ENCODE measurements around the gene MYO5A.
A peak's percentile ranks its signal among the peaks of the same experiment; 100 is the strongest.
"Not testable (repeated sequence)": the region's sequence is repeated elsewhere in the genome, so short reads cannot be mapped to it uniquely, and the experiment has no call there.

The MYO5A gene

DNA sequence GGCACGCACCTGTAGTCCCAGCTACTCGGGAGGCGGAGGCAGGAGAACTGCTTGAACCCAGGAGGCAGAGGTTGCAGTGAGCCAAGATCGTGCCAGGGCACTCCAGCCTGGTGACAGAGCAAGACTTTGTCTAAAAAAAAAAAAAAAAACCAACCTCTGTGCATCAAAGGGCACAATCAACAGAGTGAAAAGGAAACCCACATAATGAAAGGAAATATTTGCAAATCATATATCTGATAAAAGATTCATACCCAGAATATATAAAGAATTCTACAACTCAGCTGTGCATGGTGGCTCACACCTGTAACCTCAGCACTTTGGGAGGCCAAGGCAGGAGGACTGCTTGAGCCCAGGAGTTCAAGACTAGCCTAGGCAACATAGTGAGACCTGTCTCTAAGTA is 39.2 kb downstream of the MYO5A start:
- H3K27me3 Mint-ChIP-seq; DNase-seq; H3K36me3 Mint-ChIP-seq (ENCODE audit: insufficient read depth); H3K9me3 Mint-ChIP-seq: not testable (repeated sequence)
- Mint-ChIP-seq H3K4me1 (ENCODE audit: low read depth in 2 of 2) (peaks cover 40 to 56% of the 10 kb centered on the region in 2 donors), H3K27ac (peak overlapping the region; percentile 62 to 88), H3K4me3 (peak overlapping the region in 1 of 2 donors; percentile 70)
- ATAC-seq (replicated peaks) = peak; percentile 26

GRCh38 chr15:52488830-52489229 is 39.9 kb downstream of the MYO5A start:
- no peak for ATAC-seq (replicated peaks)
- peaks cover 3% of the 10 kb centered on the region for H3K36me3 Mint-ChIP-seq (ENCODE audit: insufficient read depth)
- no peak for DNase-seq
- peak overlapping the region; percentile 62 to 88 for H3K27ac Mint-ChIP-seq
- H3K9me3 Mint-ChIP-seq = no peaks in the 10 kb centered on the region
- H3K27me3 Mint-ChIP-seq = no peaks in the 10 kb centered on the region
- peak overlapping the region in 1 of 2 donors; percentile 70 for H3K4me3 Mint-ChIP-seq
- peaks cover 41 to 59% of the 10 kb centered on the region in 2 donors for H3K4me1 Mint-ChIP-seq (ENCODE audit: low read depth in 2 of 2)

GRCh38 chr15:52486003-52486996 is 42.4 kb downstream of the MYO5A start:
- Mint-ChIP-seq H3K27ac (peak overlapping the region; percentile 20 to 88), H3K4me1 (ENCODE audit: low read depth in 2 of 2) (peaks cover 51 to 64% of the 10 kb centered on the region in 2 donors), H3K36me3 (ENCODE audit: insufficient read depth) (peaks cover 3% of the 10 kb centered on the region), H3K4me3 (peak overlapping the region; percentile 42), H3K9me3 (no peaks in the 10 kb centered on the region), H3K27me3 (no peaks in the 10 kb centered on the region)
- no peak for ATAC-seq (replicated peaks)
- DNase-seq = no peak

GRCh38 chr15:52485290-52485689 is 43.4 kb downstream of the MYO5A start:
- Mint-ChIP-seq H3K36me3 (ENCODE audit: insufficient read depth) (peaks cover 3% of the 10 kb centered on the region), H3K9me3 (no peaks in the 10 kb centered on the region), H3K27ac (no peak overlapping the region), H3K27me3 (no peaks in the 10 kb centered on the region), H3K4me1 (ENCODE audit: low read depth in 2 of 2) (peaks cover 57 to 71% of the 10 kb centered on the region in 2 donors), H3K4me3 (no peak overlapping the region)
- ATAC-seq (replicated peaks) = no peak
- no peak for DNase-seq

DNA sequence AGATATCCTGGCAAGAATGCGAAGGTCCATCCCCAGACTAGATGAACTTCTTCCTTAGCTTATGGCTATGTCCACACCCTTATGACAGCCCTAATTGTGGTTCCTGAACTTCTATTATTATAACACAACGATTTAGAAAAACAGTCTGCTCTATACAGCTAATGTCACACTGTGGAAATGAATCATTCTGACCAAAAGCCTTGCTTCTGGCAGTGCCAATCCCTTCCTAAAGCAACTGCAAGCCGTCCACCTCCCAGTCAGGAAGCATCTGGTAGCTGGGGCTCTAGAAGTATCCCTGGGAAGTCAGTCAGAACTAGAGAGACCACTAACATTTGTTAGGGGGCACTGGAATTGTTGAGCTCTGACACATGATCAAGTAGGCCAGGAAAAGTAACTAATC is 45.0 kb downstream of the MYO5A start:
- Mint-ChIP-seq H3K4me3 (peak overlapping the region; percentile 30 to 40), H3K27ac (peak overlapping the region; percentile 75 to 91), H3K4me1 (ENCODE audit: low read depth in 2 of 2) (peaks cover 56 to 67% of the 10 kb centered on the region in 2 donors), H3K36me3 (ENCODE audit: insufficient read depth) (peaks cover 3% of the 10 kb centered on the region), H3K27me3 (no peaks in the 10 kb centered on the region), H3K9me3 (no peaks in the 10 kb centered on the region)
- DNase-seq (no peak), ATAC-seq (replicated peaks) (no peak)

DNA sequence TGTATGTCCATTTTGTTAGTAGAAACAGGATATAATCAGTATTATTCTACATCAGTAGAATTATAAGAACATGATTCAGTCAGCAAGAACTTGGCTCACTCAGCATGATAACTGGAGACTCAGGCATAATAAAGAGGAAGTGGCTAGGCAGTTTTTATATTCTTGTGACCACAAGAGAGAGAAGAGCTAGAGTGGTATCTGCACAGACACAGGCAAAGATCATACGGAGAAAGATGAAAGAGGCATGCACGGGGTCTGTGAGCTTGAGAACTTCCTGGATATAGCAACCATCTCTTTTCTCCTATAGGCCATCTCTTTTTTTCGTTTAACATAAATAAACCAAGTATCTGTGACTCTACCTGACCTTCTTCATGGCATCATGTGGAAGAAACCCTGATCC is 46.8 kb downstream of the MYO5A start:
- no peaks in the 10 kb centered on the region for H3K36me3 Mint-ChIP-seq (ENCODE audit: insufficient read depth)
- ATAC-seq (replicated peaks) (peak; percentile 99), DNase-seq (peak; percentile 48 to 56 (median 53))
- H3K9me3 Mint-ChIP-seq = no peaks in the 10 kb centered on the region
- H3K4me3 Mint-ChIP-seq = peak overlapping the region; percentile 51 to 52
- peaks cover 57 to 58% of the 10 kb centered on the region in 2 donors for H3K4me1 Mint-ChIP-seq (ENCODE audit: low read depth in 2 of 2)
- peak overlapping the region; percentile 75 to 91 for H3K27ac Mint-ChIP-seq
- no peaks in the 10 kb centered on the region for H3K27me3 Mint-ChIP-seq

DNA sequence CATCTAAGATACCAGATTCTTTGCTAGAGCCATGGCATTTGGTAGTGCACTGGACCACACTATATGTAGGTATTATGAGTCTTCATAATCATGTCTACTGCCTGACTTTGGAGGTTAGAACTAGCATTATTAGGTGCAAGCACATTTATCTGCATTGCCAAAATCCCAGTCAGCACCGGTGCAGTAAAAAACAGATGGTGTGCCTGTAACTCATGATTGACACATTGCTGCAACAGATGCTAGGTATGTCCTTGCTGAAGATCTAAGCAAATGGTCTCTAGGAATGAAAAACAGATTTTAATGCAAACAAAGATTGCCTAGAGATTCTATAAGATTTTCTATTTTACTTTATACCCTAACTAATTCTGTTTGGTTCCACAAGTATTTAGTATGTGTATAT is 47.7 kb downstream of the MYO5A start:
- no peaks in the 10 kb centered on the region for H3K36me3 Mint-ChIP-seq (ENCODE audit: insufficient read depth)
- no peak for ATAC-seq (replicated peaks)

GRCh38 chr15:52466716-52467115 is 62.0 kb downstream of the MYO5A start:
- Mint-ChIP-seq H3K27me3 (no peaks in the 10 kb centered on the region), H3K4me1 (ENCODE audit: low read depth in 2 of 2) (peaks cover 30 to 46% of the 10 kb centered on the region in 2 donors), H3K36me3 (ENCODE audit: insufficient read depth) (peaks cover 3% of the 10 kb centered on the region), H3K9me3 (peaks cover 0 to 2% of the 10 kb centered on the region in 2 donors), H3K4me3 (peak overlapping the region in 1 of 2 donors; percentile 55), H3K27ac (peak overlapping the region; percentile 90 to 97)
- no peak for ATAC-seq (replicated peaks)
- DNase-seq = no peak

More for the DNA sequence above, 47.7 kb downstream of the MYO5A start:
- H3K4me3 Mint-ChIP-seq = peak overlapping the region in 1 of 2 donors; percentile 51
- H3K27me3 Mint-ChIP-seq = no peaks in the 10 kb centered on the region
- peaks cover 53 to 54% of the 10 kb centered on the region in 2 donors for H3K4me1 Mint-ChIP-seq (ENCODE audit: low read depth in 2 of 2)
- DNase-seq = no peak
- H3K9me3 Mint-ChIP-seq = no peaks in the 10 kb centered on the region
- peak overlapping the region; percentile 75 to 91 for H3K27ac Mint-ChIP-seq

DNA sequence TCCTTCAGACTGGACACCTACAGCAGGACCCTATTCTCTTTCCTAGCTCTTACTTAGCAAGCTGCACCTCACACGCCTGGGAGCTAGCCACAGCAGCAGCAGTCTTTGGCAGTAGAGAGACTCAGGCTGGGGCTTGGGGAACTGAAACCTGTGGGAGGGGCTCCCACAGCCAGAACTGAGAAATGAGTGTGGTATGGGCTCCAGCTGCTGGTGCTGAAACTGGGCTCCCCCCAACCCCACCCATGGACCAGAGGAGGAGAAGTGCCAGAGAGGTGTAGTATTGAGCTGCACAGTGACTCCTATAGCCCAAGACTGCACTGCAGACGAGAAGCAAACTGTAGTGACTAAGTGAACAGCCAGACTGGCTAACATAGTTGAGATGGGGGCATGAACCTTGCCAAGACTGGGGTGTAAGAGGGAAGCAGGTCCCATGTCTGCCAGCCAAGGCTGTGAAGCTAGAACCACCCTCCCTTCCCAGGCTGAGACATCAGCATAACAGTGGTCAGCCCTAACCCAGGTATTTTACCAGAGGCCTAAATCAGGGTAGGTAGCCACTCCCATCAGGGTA is 62.5 kb downstream of the MYO5A start:
- Mint-ChIP-seq H3K36me3 (ENCODE audit: insufficient read depth) (peaks cover 3% of the 10 kb centered on the region), H3K9me3 (peaks cover 0 to 2% of the 10 kb centered on the region in 2 donors), H3K27me3 (no peaks in the 10 kb centered on the region), H3K4me3 (peak overlapping the region; percentile 39 to 55), H3K4me1 (ENCODE audit: low read depth in 2 of 2) (peaks cover 30 to 46% of the 10 kb centered on the region in 2 donors), H3K27ac (peak overlapping the region; percentile 90 to 97)
- DNase-seq (peak in 2 of 3 experiments; percentile 18 to 21), ATAC-seq (replicated peaks) (peak; percentile 60)

- ATAC-seq (replicated peaks) (peak; percentile 87), DNase-seq (peak in 1 of 3 experiments; percentile 7)
- H3K36me3 Mint-ChIP-seq (ENCODE audit: insufficient read depth) = peaks cover 3% of the 10 kb centered on the region
- H3K9me3 Mint-ChIP-seq = peaks cover 0 to 2% of the 10 kb centered on the region in 2 donors
- peak overlapping the region; percentile 93 to 97 for H3K27ac Mint-ChIP-seq
- no peaks in the 10 kb centered on the region for H3K27me3 Mint-ChIP-seq
- peak overlapping the region; percentile 73 to 83 for H3K4me3 Mint-ChIP-seq
- H3K4me1 Mint-ChIP-seq (ENCODE audit: low read depth in 2 of 2) = peaks cover 30 to 42% of the 10 kb centered on the region in 2 donors
Observed at GRCh38 chr15:52464478-52464877, 64.2 kb downstream of the MYO5A start.

DNA sequence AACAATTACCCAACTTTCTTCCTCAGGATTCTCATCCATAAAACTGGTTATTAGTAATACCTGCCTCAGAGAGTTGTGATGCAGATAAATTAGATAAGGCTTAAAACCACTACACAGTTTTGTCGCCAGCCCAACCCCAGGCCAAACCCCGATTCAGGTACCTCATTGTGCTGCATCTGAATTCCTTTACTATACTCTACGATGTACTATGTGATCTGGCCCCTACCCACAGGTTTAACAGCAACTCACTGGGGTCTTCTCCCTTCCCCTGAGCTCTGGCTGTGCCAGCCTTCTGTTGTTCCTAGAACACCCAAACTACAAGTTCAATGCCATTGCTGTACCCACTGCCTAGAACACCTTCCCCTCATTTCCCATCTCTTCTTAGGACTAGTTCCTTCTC is 64.6 kb downstream of the MYO5A start:
- Mint-ChIP-seq H3K27me3 (no peaks in the 10 kb centered on the region), H3K36me3 (ENCODE audit: insufficient read depth) (peaks cover 3% of the 10 kb centered on the region), H3K27ac (peak overlapping the region; percentile 93 to 97), H3K9me3 (peaks cover 0 to 2% of the 10 kb centered on the region in 2 donors), H3K4me1 (ENCODE audit: low read depth in 2 of 2) (peaks cover 29 to 39% of the 10 kb centered on the region in 2 donors), H3K4me3 (peak overlapping the region; percentile 73 to 83)
- ATAC-seq (replicated peaks) (peak; percentile 31), DNase-seq (no peak)

DNA sequence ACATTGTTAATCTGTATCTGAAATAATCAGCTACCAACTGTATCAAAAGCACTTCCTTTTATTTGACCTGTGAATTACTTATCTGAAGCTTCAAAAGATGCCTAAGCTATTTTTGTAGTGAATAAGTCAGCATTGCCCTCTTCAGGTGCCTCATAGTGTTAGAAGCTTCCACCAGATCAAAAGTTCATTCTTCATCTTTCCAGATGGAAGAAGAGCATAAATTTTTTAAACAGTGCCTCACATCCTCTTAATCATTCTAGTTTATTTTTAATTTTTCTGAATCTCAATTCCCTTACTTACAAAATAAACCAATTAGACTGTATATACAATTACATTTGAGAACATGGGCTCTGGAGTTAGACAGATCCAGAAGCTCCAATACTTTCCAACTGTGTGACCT is 65.0 kb downstream of the MYO5A start:
- Mint-ChIP-seq H3K4me3 (peak overlapping the region; percentile 73 to 83), H3K4me1 (ENCODE audit: low read depth in 2 of 2) (peaks cover 29 to 39% of the 10 kb centered on the region in 2 donors), H3K27ac (peak overlapping the region; percentile 93 to 97), H3K27me3 (no peaks in the 10 kb centered on the region), H3K9me3 (peaks cover 0 to 2% of the 10 kb centered on the region in 2 donors), H3K36me3 (ENCODE audit: insufficient read depth) (peaks cover 3% of the 10 kb centered on the region)
- ATAC-seq (replicated peaks) (peak; percentile 23), DNase-seq (no peak)

GRCh38 chr15:52462806-52463360 is 65.8 kb downstream of the MYO5A start:
- DNase-seq (no peak), ATAC-seq (replicated peaks) (no peak)
- Mint-ChIP-seq H3K27ac (peak overlapping the region; percentile 93 to 97), H3K36me3 (ENCODE audit: insufficient read depth) (peaks cover 3% of the 10 kb centered on the region), H3K4me3 (no peak overlapping the region), H3K4me1 (ENCODE audit: low read depth in 2 of 2) (peaks cover 29 to 42% of the 10 kb centered on the region in 2 donors), H3K9me3 (peaks cover 0 to 2% of the 10 kb centered on the region in 2 donors), H3K27me3 (no peaks in the 10 kb centered on the region)
